GM21786 (cell line): ENCODE results near the gene TSGA10IP.

Experiments
- ATAC-seq: cut with Tn5 transposase; IDR thresholded peaks from one replicate; pipeline ENCODE4 v1.9.1; 2021; ENCODE audit not compliant: unreplicated experiment

Gene TSGA10IP

DNA sequence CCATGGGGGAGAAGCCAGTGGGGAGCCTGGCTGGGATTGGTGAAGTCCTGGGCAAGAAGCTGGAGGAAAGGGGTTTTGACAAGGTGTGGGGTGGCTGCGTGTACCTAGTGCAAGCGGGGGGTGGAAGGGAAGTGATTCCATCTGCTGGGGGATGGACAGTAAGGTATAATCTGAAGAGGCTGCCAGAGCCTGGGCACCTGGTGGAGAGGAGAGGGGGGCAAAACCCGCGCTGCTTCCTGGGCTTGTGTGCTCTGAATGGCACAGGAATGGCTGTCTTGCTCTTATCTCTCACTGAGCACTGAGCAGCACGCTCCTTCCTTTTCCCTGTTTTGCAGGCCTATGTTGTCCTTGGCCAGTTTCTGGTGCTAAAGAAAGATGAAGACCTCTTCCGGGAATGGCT is 58.0 kb downstream of the TSGA10IP start:
- no peak for ATAC-seq

DNA sequence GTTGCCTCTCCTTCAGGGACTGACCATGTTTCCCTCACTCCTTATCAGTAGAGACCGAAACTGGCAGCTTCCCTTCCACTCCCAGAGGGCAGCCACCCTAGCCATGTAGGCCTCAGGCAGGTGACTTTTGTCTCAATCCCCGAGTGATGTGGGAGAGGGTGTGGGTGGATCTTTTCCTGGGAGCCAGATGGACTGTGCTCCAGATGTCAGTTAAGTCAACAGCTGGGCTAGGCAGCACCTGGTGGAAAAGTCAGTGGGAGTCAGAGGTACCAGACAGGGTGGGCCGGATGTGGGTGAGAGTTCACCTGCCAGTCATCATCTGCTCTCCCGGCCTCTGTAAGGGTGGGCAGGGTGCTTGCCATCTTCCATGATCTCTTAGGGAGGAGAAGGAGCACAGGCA is 58.9 kb downstream of the TSGA10IP start:
- ATAC-seq: no peak

DNA sequence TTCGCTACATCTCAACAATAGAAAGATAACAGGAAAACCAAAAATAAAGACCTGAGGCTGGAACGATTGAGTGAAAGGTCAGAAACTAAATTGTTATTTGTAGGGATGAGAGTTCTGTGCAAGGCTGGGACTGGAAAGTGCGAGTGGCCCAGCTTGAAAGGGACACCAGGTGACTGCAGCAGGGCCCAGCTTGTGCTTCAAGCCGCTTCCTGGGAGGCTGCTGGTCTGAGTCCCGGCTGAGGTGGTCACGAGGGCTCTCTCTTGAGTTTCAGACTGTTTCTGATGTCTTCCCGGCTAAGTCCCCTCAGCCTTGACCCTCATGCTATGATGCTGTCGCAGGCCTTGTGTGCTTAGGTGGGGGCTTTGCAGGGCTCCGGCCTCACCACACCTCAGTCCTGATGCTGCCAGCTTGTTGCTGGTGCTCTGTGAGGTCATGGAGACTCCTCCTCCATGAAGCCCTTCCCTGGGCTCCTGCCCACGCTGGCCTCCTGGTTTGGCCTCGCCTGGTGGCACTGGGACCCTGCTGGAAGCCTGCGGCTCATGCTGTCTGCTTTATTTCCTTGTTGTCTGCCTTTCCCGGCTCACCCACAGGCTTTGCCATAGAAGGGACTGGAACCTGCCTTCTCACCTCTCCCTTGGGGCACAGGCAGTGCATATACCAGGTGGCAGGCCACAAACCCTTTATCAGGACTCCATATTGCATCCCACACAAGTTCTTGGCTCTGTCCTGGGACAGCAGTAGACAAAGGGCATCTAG is 61.0 kb downstream of the TSGA10IP start:
- ATAC-seq: no peak

DNA sequence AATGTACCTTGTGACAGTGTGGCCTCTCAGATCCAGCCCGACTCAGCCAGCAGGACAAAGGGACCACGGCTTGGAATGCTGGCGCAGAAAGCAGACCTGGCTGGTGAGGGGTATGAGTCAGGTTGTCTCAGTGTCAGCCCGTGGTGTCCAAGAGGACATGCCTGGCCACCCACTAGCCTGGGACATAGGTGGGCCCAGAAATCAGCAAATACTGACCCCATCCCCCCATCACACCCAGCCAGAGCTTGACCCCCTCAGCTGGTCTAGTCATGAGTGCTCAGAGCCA is 61.6 kb downstream of the TSGA10IP start:
- no peak for ATAC-seq

DNA sequence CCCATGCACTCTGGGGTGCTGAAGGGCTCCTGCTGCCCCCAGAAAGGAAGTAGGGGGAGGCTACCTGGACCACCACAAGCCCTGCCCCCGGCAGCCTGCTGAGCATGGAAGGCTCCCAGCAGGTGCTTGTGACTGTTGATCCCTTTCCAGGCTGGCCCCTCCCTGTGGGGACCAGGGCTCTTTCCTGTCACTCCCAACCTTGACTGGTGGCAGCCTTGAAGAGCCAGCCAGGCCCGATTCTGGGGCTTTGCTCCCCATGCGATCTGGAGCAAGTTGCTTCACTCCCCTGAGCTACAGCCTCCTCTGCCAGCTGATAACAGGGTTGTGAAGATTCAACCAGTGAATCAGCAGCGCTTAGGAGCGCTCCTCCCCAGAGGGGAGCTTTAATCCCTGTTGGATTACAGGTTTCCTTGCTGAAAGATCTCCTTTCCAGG is 61.9 kb downstream of the TSGA10IP start:
- ATAC-seq: no peak

DNA sequence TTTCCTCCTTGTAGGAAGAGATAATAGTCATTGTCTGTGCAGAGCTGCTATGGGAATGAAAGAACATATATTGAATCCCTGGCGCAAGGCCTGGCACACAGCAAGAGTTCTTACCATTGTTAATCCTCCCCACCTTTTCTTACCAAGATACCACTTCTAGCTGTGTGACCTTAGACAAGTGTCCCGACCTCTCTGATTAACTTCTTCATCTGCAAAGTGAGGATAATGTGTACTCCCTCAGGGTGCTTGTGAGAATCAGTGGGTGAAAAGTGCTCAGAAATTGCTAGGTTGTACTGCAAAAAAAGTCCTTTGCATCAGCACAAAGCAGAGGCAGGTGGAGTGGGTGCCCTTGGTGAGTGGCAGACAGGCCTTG is 62.8 kb downstream of the TSGA10IP start:
- no peak for ATAC-seq

DNA sequence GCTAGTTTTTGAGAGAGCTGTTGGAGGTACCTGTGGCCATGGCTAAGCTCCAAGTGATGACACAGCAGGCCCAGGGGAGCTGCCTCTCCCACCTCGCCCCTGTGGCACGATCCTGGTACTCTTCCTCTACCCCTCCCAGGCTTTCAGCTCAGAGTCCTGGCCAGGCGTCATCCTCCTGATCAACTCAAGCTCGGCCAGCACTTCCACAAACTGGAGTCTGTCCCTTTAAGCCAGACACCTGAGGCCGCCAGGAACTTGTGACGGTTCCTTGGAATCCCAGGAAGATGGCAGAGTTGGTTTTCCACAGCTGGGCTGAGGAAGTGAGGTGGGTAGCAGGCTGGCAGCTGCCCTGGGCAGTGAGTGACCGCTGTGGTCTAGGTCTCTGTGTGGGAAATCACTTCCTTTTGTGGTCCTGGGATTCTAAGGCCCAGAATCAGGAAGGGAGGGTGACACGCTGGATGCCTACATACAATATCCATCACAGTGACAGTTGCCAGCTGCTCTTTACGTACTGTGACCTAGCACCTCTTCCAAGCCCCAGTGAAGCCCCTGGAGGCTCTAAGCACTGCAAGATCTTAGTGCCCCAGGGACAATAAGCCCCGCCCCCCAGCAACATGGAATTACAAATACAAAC is 63.3 kb downstream of the TSGA10IP start:
- ATAC-seq: no peak
